Lower leg skin (tissue), 3 donors: ENCODE results near the gene RNH1.

ENCODE experiments used
- POLR2A ChIP-seq, 2 donors: fragments of 450-650 bp; IDR thresholded peaks; one replicate each; pipeline ENCODE4 v1.6.1; 2016 to 2017; ENCODE audit warnings: antibody characterized with exemption in 2 of 2, mild to moderate bottlenecking in 1 of 2, moderate library complexity in 1 of 2
- TF ChIP-seq, protein P1 (sequence below), 3 donors: fragments of 450-650 bp; IDR thresholded peaks; one replicate each; pipeline ENCODE4 v1.5.1; 2016; ENCODE audit warnings: antibody characterized with exemption in 3 of 3, mild to moderate bottlenecking in 3 of 3, moderate library complexity in 2 of 3

- TF ChIP-seq, protein P1, sequence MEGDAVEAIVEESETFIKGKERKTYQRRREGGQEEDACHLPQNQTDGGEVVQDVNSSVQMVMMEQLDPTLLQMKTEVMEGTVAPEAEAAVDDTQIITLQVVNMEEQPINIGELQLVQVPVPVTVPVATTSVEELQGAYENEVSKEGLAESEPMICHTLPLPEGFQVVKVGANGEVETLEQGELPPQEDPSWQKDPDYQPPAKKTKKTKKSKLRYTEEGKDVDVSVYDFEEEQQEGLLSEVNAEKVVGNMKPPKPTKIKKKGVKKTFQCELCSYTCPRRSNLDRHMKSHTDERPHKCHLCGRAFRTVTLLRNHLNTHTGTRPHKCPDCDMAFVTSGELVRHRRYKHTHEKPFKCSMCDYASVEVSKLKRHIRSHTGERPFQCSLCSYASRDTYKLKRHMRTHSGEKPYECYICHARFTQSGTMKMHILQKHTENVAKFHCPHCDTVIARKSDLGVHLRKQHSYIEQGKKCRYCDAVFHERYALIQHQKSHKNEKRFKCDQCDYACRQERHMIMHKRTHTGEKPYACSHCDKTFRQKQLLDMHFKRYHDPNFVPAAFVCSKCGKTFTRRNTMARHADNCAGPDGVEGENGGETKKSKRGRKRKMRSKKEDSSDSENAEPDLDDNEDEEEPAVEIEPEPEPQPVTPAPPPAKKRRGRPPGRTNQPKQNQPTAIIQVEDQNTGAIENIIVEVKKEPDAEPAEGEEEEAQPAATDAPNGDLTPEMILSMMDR (IDR thresholded peaks at IDR 0.05) = no peak
- no peak for TF ChIP-seq POLR2A (IDR thresholded peaks at IDR 0.05)
These were observed 51.4 kb downstream of the RNH1 start for GRCh38 chr11:455566-456147.
